IMR-90 (cell line): Measurements from ENCODE around the gene ZNF416. TPM values are rescaled to one million over a fixed set of nuclear protein-coding genes. Genes with fewer than 3 reads are reported as not detected.

ENCODE experiments used
- ATAC-seq: fragments of 200-7000 bp; cut with Tn5 transposase; 2 replicates; pipeline ENCODE4 v1.9.1; 2020; ENCODE audit warnings: low read depth, mild to moderate bottlenecking, moderate library complexity
- BruUV-seq: library from RNA; stranded (reverse); fragments of 400-500 nt; replicated peaks from 2 replicates; lab custom pipeline; 2021; lab: Mats Ljungman, UMichigan
- CTCF ChIA-PET: fragments of 300-600 bp; formaldehyde crosslinking; extraction: SDS; loops from one replicate; lab custom pipeline; 2021; ENCODE audit warnings: antibody characterized with exemption; lab: Yijun Ruan, JAX
- POLR2A ChIA-PET: fragments of 300-600 bp; sonication (Branson Sonifier 250); formaldehyde crosslinking; loops from one replicate; lab custom pipeline; 2022; ENCODE audit warnings: antibody characterized with exemption; ENCODE audit not compliant: unreplicated experiment; lab: Charles Lee
- DNase-seq: peaks from one replicate; pipeline ENCODE4 v3.0.0; 2013
- H2AFZ ChIP-seq: replicated peaks from 2 replicates; pipeline ENCODE3; 2013; ENCODE audit warnings: low read length, mild to moderate bottlenecking; ENCODE audit not compliant: poor library complexity
- H2AK5ac ChIP-seq: 2 replicates; pipeline ENCODE4 v1.6.1; 2013; ENCODE audit warnings: low read depth, low read length, inconsistent platforms
- H2AK9ac ChIP-seq: replicated peaks from 2 replicates; pipeline ENCODE3; 2013; ENCODE audit warnings: mild to moderate bottlenecking, low read depth, low read length, moderate library complexity; ENCODE audit not compliant: poor library complexity
- H2BK120ac ChIP-seq: 2 replicates; pipeline ENCODE4 v1.6.1; 2013; ENCODE audit warnings: low read depth, low read length, inconsistent platforms
- H2BK15ac ChIP-seq: 3 replicates; pipeline ENCODE4 v1.6.1; 2013; ENCODE audit warnings: low read depth, low read length, inconsistent platforms
- H2BK20ac ChIP-seq: 2 replicates; pipeline ENCODE4 v1.6.1; 2013; ENCODE audit warnings: low read depth, mild to moderate bottlenecking, inconsistent platforms, low read length, moderate library complexity
- H2BK5ac ChIP-seq: 2 replicates; pipeline ENCODE4 v1.6.1; 2013; ENCODE audit warnings: mild to moderate bottlenecking, low read depth, low read length, inconsistent platforms; ENCODE audit not compliant: poor library complexity, severe bottlenecking
- H3K14ac ChIP-seq: replicated peaks from 2 replicates; pipeline ENCODE4 v1.6.1; 2013; ENCODE audit warnings: low read depth, low read length, inconsistent platforms
- H3K18ac ChIP-seq: 2 replicates; pipeline ENCODE4 v1.6.1; 2013; ENCODE audit warnings: low read depth, low read length, control low read depth
- H3K23ac ChIP-seq: 2 replicates; pipeline ENCODE4 v1.6.1; 2013; ENCODE audit warnings: low read depth, low read length, inconsistent platforms
- H3K27ac ChIP-seq: 2 replicates; pipeline ENCODE4 v1.5.1; 2013; ENCODE audit warnings: mild to moderate bottlenecking, control low read depth, low read length; ENCODE audit not compliant: insufficient read depth
- H3K27me3 ChIP-seq: 2 replicates; pipeline ENCODE4 v1.6.1; 2013; ENCODE audit warnings: low read length; ENCODE audit not compliant: control insufficient read depth, insufficient read depth
- H3K36me3 ChIP-seq: 2 replicates; pipeline ENCODE4 v1.6.1; 2013; ENCODE audit warnings: low read length, mixed read lengths; ENCODE audit not compliant: control insufficient read depth, insufficient read depth
- H3K4ac ChIP-seq: 2 replicates; pipeline ENCODE4 v1.6.1; 2013; ENCODE audit warnings: low read depth, low read length, inconsistent platforms
- H3K4me1 ChIP-seq: 2 replicates; pipeline ENCODE4 v1.6.1; 2013; ENCODE audit warnings: low read length, mixed read lengths; ENCODE audit not compliant: control insufficient read depth, insufficient read depth
- H3K4me2 ChIP-seq: 2 replicates; pipeline ENCODE4 v1.6.1; 2013; ENCODE audit warnings: low read depth, mild to moderate bottlenecking, control low read depth, low read length, moderate library complexity
- H3K4me3 ChIP-seq: 2 replicates; pipeline ENCODE4 v1.5.1; 2013; ENCODE audit warnings: low read depth, mild to moderate bottlenecking, control low read depth, low read length, moderate library complexity; ENCODE audit not compliant: insufficient read depth
- H3K56ac ChIP-seq: 2 replicates; pipeline ENCODE4 v1.6.1; 2013; ENCODE audit warnings: low read length, inconsistent platforms; ENCODE audit not compliant: insufficient read depth; ENCODE audit errors: extremely low read depth
- H3K79me1 ChIP-seq, 2 experiments: 2 replicates each; pipeline ENCODE4 v1.6.1; 2013; ENCODE audit warnings: low read length in 2 of 2, inconsistent platforms in 1 of 2, low read depth in 1 of 2
- H3K9ac ChIP-seq: 2 replicates; pipeline ENCODE4 v1.6.1; 2013; ENCODE audit warnings: low read depth, low read length, control low read depth
- H3K9me1 ChIP-seq: 2 replicates; pipeline ENCODE4 v1.6.1; 2013; ENCODE audit warnings: low read length, inconsistent platforms; ENCODE audit not compliant: insufficient read depth
- H3K9me3 ChIP-seq: 2 replicates; pipeline ENCODE4 v1.6.1; 2013; ENCODE audit warnings: low read length; ENCODE audit not compliant: control insufficient read depth, insufficient read depth
- H4K20me1 ChIP-seq: 2 replicates; pipeline ENCODE4 v1.6.1; 2013; ENCODE audit warnings: low read length, inconsistent platforms; ENCODE audit not compliant: insufficient read depth
- H4K5ac ChIP-seq: 2 replicates; pipeline ENCODE4 v1.6.1; 2013; ENCODE audit warnings: mild to moderate bottlenecking, low read depth, low read length, control low read depth
- H4K8ac ChIP-seq, 2 experiments: 2 replicates each; pipeline ENCODE4 v1.6.1; 2013; ENCODE audit warnings: low read depth in 2 of 2, low read length in 2 of 2, control low read depth in 1 of 2, inconsistent platforms in 1 of 2
- H4K91ac ChIP-seq: 2 replicates; pipeline ENCODE4 v1.6.1; 2013; ENCODE audit warnings: low read depth, low read length, inconsistent platforms; ENCODE audit not compliant: insufficient read depth
- MXI1 ChIP-seq: IDR thresholded peaks from 2 replicates; pipeline ENCODE4 v1.6.1; 2012; ENCODE audit warnings: low read depth, mild to moderate bottlenecking, low read length, moderate library complexity, borderline replicate concordance
- POLR2A ChIP-seq: IDR thresholded peaks from 2 replicates; pipeline ENCODE4 v1.6.1; 2012; ENCODE audit warnings: mild to moderate bottlenecking, low read depth, low read length
- WGBS, 2 experiments: methylation state at CpG; one replicate each; pipeline versions ENCODE4 v1.1.5 to v1.1.7; 2013; ENCODE audit warnings: missing lambda C conversion rate in 2 of 2; ENCODE audit not compliant: insufficient read length in 1 of 2; ENCODE audit errors: extremely low coverage in 2 of 2; 5-methylcytosine and 5-hydroxymethylcytosine counted together
- dilution Hi-C: fragments of 300-500 bp; cut with HindIII; formaldehyde crosslinking; loops from one replicate; pipeline ENCODE4 v1.14.3; 2018; ENCODE audit warnings: low sequenced_read_pairs; ENCODE audit not compliant: unreplicated experiment
- in situ Hi-C: fragments of 300-500 bp; cut with MboI; formaldehyde crosslinking; loops from 3 replicates; pipeline ENCODE4 v1.14.3; 2019; ENCODE audit warnings: low sequenced_read_pairs, inconsistent platforms, mixed read lengths
- intact Hi-C: fragments of 100-400 bp; cut with micrococcal nuclease; formaldehyde crosslinking; loops from 2 replicates; pipeline ENCODE4 v1.10.0; 2022
- polyA plus RNA-seq, 3 experiments: library from polyadenylated mRNA; depleted of rRNA; stranded (reverse); fragments of >200 nt; gene quantifications; 2 replicates each; pipeline ENCODE4 v1.2.3, GENCODE V29; 2012; ENCODE audit warnings: low replicate concordance in 1 of 3
- total RNA-seq: library from RNA; depleted of rRNA; stranded (reverse); fragments of >200 nt; gene quantifications from 2 replicates; pipeline ENCODE4 v1.2.3, GENCODE V29; 2012

ZNF416 gene
- total and polyA plus RNA-seq, 2 of the 4 experiments (the other 2 are of a cell fraction), result 2.6 to 8.1 TPM

GRCh38 chr19:57560049-57560491 lies 18.6 kb downstream of the ZNF416 start:
- peaks cover 9 to 29% of the 10 kb centered on the region in 2 experiments; a peak in 3 of 4 replicates for H3K79me1 ChIP-seq
- BruUV-seq, result no TSS peak

More at GRCh38 chr19:57560049-57560491, 18.6 kb downstream of the ZNF416 start:
- Histone ChIP-seq H4K91ac (peak overlapping the region; percentile 58; the same call in 1 of the 2 replicates), H2BK15ac (peak overlapping the region; percentile 16; the same call in 1 of the 3 replicates), H3K36me3 (peaks cover 10% of the 10 kb centered on the region), H3K23ac (peak overlapping the region; percentile 9; the same call in 1 of the 2 replicates), H3K9ac (peak overlapping the region; percentile 47), H3K4me3 (peak overlapping the region; percentile 95), H3K4me2 (peak overlapping the region; percentile 90), H3K27me3 (no peaks in the 10 kb centered on the region), H3K9me3 (peaks cover 16% of the 10 kb centered on the region), H2AK5ac (no peak overlapping the region; the same call in 1 of the 2 replicates), H2BK5ac (peak overlapping the region; percentile 88), H3K27ac (peak overlapping the region; percentile 74), H2BK20ac (no peak overlapping the region), H4K20me1 (no peaks in the 10 kb centered on the region), H2AK9ac (peak overlapping the region; percentile 90), H4K8ac (peak overlapping the region; percentile 50 to 88), H3K56ac (no peak overlapping the region), H3K4ac (peak overlapping the region; percentile 48), H3K4me1 (peaks cover 2% of the 10 kb centered on the region), H3K9me1 (no peaks in the 10 kb centered on the region), H3K18ac (peak overlapping the region; percentile 71), H3K14ac (peak overlapping the region; percentile 66), H2BK120ac (peak overlapping the region; percentile 32; the same call in 1 of the 2 replicates), H2AFZ (peak overlapping the region; percentile 97), H4K5ac (peak overlapping the region; percentile 87)
- TF ChIP-seq POLR2A (peak; percentile 73; the same call in 1 of the 2 replicates), MXI1 (no peak)
- intact Hi-C loops (no loop called here), in situ Hi-C loops (no loop called here), dilution Hi-C loops (no loop called here)
- DNase-seq (peak; percentile 76), ATAC-seq (peak; percentile 47)
- POLR2A ChIA-PET, result no interaction called here
- CTCF ChIA-PET, result no interaction called here
- 32% methylated on average over 14 of the region's 23 CpGs; no CpG with 5 or more reads in 1 of the 2 experiments for WGBS, 2 experiments
